Psoas muscle (tissue), 8 donors: ENCODE measurements around the gene GADD45GIP1. TPM values are rescaled to one million over a fixed set of nuclear protein-coding genes. Genes with fewer than 3 reads are reported as not detected.
A peak's percentile ranks its signal among the peaks of the same experiment; 100 is the strongest.

Source experiments
- ATAC-seq, 4 donors: fragments of 200-7000 bp; cut with Tn5 transposase; one replicate each; pipeline ENCODE4 v1.9.1; 2020; ENCODE audit warnings: moderate library complexity in 3 of 4, mild to moderate bottlenecking in 2 of 4
- DNase-seq, 2 donors: peaks; one replicate each; pipeline ENCODE4 v3.0.0-alpha.2; 2020
- H3K27ac ChIP-seq: fragments of 200-600 bp; one replicate; pipeline ENCODE4 v1.8.0; 2022
- H3K27me3 ChIP-seq, 3 donors: fragments of 200-600 bp in 1 of 3; one replicate each; pipeline versions ENCODE4 v1.6.1 to v1.8.0; 2013 to 2022; ENCODE audit warnings: low read length in 2 of 3, mild to moderate bottlenecking in 2 of 3, moderate library complexity in 1 of 3; ENCODE audit not compliant: insufficient read depth in 3 of 3
- H3K36me3 ChIP-seq, 2 donors: fragments of 200-600 bp in 1 of 2; one replicate each; pipeline versions ENCODE4 v1.6.1 to v1.8.0; 2013 to 2022; ENCODE audit warnings: low read depth in 1 of 2, mild to moderate bottlenecking in 1 of 2, moderate library complexity in 1 of 2; ENCODE audit not compliant: insufficient read depth in 1 of 2
- H3K4me1 ChIP-seq: fragments of 200-600 bp; one replicate; pipeline ENCODE4 v1.8.0; 2022
- H3K4me3 ChIP-seq: fragments of 200-600 bp; one replicate; pipeline ENCODE4 v1.8.0; 2022; ENCODE audit warnings: mild to moderate bottlenecking
- H3K9me3 ChIP-seq: fragments of 200-600 bp; one replicate; pipeline ENCODE4 v1.8.0; 2022
- CTCF ChIP-seq: fragments of 200-600 bp; IDR thresholded peaks from one replicate; pipeline ENCODE4 v1.8.0; 2022; ENCODE audit warnings: antibody characterized with exemption
- WGBS, 3 donors: extraction: QIAGEN DNeasy Blood & Tissue Kit; methylation state at CpG; one replicate each; pipeline versions ENCODE4 v1.1.6 to v1.1.7; 2013; 5-methylcytosine and 5-hydroxymethylcytosine counted together
- intact Hi-C, 2 donors: fragments of 100-400 bp; cut with DNase I; formaldehyde crosslinking; loops; one replicate each; pipeline versions ENCODE4 v1.11.0 to v1.14.2; 2022
- long read RNA-seq, 2 donors: library from polyadenylated mRNA; unstranded; transcript quantifications; one replicate each; pipeline ENCODE4 v2.0.0, GENCODE V29; 2021
- polyA plus RNA-seq, 3 donors: library from polyadenylated mRNA; stranded (reverse); fragments of 200-250 nt; gene quantifications; one replicate each; pipeline ENCODE4 v1.2.3, GENCODE V29; 2013
- total RNA-seq, 4 donors: library from RNA; stranded (reverse); fragmentation: NEBNext Ultra II Directional in 2 of 4; extraction: Animal tissue kit (Norgen Biotek cat#: 25700) in 2 of 4; gene quantifications; one replicate each; pipeline versions ENCODE4 v1.2.1 to v1.2.4, GENCODE V29; 2021 to 2023
- donor health status: healthy with polysubstance abuse.
- donor health status: DM: no; HTN: no; CAD: no; lungs with moderate emphysema.
- donor health status: Bipolar disorder and iron deficiency.
- donor health status: healthy.
- donor health status: DM: yes; HTN: yes; CAD: no.
- donor health status: DM: no; HTN: no; CAD: no.
- donor health status: DM: no; HTN: no; CAD: no.
- donor health status: DM: yes; HTN: yes; CAD: no.

The GADD45GIP1 gene
- 10 to 100 TPM; 22.4 to 35.6 (median 29.3) TPM for total RNA-seq
- 100 to 1,000 TPM in 1 of 3 donors, 10 to 100 TPM in 2; 50.6 to 119 (median 62.5) TPM for polyA plus RNA-seq
- long read RNA-seq, donor 1, transcript GADD45GIP1-201 (2 exons, 1,782 nt): major isoform, 70 of 98 reads
- long read RNA-seq, donor 1, partial matches to known transcripts: 0 of 98 reads
- long read RNA-seq, donor 1, other reads (novel, unspliced or antisense): 28 of 98 reads
- long read RNA-seq, donor 2, transcript GADD45GIP1-201 (2 exons, 1,782 nt): major isoform, 90 of 123 reads
- long read RNA-seq, donor 2, partial matches to known transcripts: 0 of 123 reads
- long read RNA-seq, donor 2, other reads (novel, unspliced or antisense): 33 of 123 reads

- Histone ChIP-seq H3K4me3 (peak within 1 kb of the TSS; percentile 87), H3K27ac (peak within 1 kb of the TSS; percentile 92), H3K27me3 (no peaks in the 10 kb centered on the region), H3K9me3 (no peaks in the 10 kb centered on the region), H3K4me1 (peaks cover 38% of the 10 kb centered on the region), H3K36me3 (peaks cover 10 to 30% of the 10 kb centered on the region in 2 donors)
- 2 to 3% (median 2%) methylated on average over 78 to 84 of the region's 84 CpGs for WGBS, 3 donors
- intact Hi-C loops: loop anchor here in 1 of 2 donors (5.0 kb wide), 1 partner anchor 64 kb away; the partner anchor contains the start of gene GCDH
- TF ChIP-seq CTCF: no peak
- ATAC-seq (peak; percentile 89 to 93 (median 90)), DNase-seq (peak; percentile 87 to 89)
Measured at GRCh38 chr19:12956446-12957388, at the start of gene GADD45GIP1. TSS of gene GADD45GIP1 (minus strand) at chr19:12957223. CDS start at chr19:12957212, 11 bp downstream.

GRCh38 chr19:13005861-13006370 lies 48.9 kb upstream of the GADD45GIP1 start:
- H3K4me3 ChIP-seq: peak overlapping the region; percentile 57
- H3K4me1 ChIP-seq: peaks cover 79% of the 10 kb centered on the region
- H3K9me3 ChIP-seq: no peaks in the 10 kb centered on the region
- no peak for TF ChIP-seq CTCF
- H3K27me3 ChIP-seq: no peaks in the 10 kb centered on the region
- H3K27ac ChIP-seq: peak overlapping the region; percentile 99
- no peaks in the 10 kb centered on the region for H3K36me3 ChIP-seq
- intact Hi-C loops: no loop called here
- WGBS, 3 donors: 25 to 30% (median 27%) methylated on average over 12 of the region's 12 CpGs
- no peak for ATAC-seq
- DNase-seq: no peak

GRCh38 chr19:13005253-13005652 lies 48.2 kb upstream of the GADD45GIP1 start:
- WGBS, 3 donors: 54 to 81% (median 67%) methylated on average over 4 of the region's 4 CpGs
- intact Hi-C loops: no loop called here

GRCh38 chr19:13004273-13004672 lies 47.2 kb upstream of the GADD45GIP1 start:
- Histone ChIP-seq H3K27ac (peak overlapping the region; percentile 99), H3K9me3 (no peaks in the 10 kb centered on the region), H3K36me3 (no peaks in the 10 kb centered on the region), H3K27me3 (no peaks in the 10 kb centered on the region), H3K4me3 (peak overlapping the region; percentile 8), H3K4me1 (peaks cover 79% of the 10 kb centered on the region)
- ATAC-seq: no peak
- intact Hi-C loops: no loop called here
- WGBS, 3 donors: 43 to 72% (median 43%) methylated on average over 7 of the region's 7 CpGs
- DNase-seq: no peak
- no peak for TF ChIP-seq CTCF

More at GRCh38 chr19:13005253-13005652, 48.2 kb upstream of the GADD45GIP1 start:
- peak overlapping the region; percentile 99 for H3K27ac ChIP-seq
- H3K4me3 ChIP-seq: peak overlapping the region; percentile 57
- no peaks in the 10 kb centered on the region for H3K27me3 ChIP-seq
- no peaks in the 10 kb centered on the region for H3K9me3 ChIP-seq
- H3K36me3 ChIP-seq: no peaks in the 10 kb centered on the region
- no peak for TF ChIP-seq CTCF
- ATAC-seq (no peak), DNase-seq (no peak)
- H3K4me1 ChIP-seq: peaks cover 79% of the 10 kb centered on the region
